Activated gamma-delta T cell (primary cell): Measurements from ENCODE around the gene FRYL.
"Not testable (repeated sequence)": the region's sequence is repeated elsewhere in the genome, so short reads cannot be mapped to it uniquely, and the experiment has no call there.

Source experiments
- DNase-seq: peaks from one replicate; lab custom pipeline; 2025; lab: John Stamatoyannopoulos, UW

FRYL gene

DNA sequence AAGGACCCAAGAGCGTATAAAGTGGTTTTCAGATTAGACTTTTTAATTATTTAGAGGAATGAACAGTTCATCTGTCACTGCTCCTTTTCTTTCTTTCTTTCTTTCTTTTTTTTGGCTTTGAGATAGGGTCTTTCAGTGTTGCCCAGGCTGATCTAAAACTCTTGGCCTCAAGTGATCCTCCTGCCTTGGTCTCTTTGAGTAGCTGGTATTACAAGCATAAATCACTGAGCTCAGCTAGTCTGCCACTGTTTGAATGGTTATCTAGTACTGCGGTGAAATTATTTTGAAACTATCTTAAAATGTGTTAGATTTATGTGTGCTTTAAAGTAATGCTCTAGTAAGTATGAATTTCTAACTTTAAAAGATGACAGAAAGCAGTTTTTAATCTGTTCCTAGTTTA lies 6.5 kb upstream of the FRYL start:
- no peak for DNase-seq

DNA sequence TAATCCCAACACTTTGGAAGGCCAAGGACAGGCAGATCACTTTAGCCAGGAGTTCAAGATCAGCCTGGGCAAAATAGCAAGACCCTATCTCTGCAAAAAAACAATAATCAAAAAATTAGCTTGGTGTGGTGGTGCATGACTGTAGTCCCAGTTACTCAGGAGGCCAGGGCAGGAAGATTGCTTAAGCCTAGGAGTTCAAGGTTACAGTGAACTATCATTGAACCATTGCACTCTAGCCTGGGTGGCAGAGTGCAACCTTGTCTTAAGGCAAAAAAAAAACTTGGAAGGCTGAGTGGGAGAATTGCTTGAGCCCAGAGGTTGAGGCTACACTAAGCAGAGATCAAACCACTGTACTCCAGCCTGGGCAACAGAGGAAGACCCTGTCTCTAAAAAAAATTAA lies 5.2 kb upstream of the FRYL start:
- no peak for DNase-seq

DNA sequence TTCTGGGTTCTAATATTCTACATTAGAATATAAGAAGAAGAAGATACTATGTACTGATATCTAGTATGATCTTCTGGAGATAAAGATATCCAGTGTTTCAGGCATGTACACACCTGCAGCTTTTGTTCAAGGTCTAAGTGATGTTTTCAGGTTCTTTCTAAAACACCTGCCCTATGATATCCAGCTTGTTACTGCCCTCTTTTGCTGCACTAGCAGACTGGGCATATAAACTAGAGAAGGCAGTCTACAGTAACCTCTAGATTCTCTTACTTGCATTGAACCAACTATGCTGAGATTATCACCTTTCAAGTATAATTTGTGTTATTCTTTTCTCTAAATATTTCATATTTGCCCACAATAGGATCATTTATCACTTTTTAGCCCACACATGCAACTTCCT lies 1.9 kb upstream of the FRYL start:
- DNase-seq, result no peak

DNA sequence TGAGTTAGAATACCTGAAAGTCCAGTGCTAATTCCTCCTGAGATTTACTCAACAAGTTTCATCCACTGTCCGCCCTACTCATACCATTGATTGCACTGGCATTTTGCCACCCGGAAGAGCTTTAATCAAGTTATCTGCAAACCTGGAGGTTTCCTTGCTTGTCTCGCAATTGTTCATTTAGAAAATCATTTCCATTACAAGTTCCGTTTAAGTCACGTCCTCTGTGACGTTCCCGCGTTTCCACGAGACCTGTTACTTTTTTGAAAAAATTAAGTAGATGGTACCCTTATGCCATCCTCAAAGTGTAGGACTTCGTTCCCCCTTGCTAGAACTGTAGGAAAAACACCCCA lies 761 bp upstream of the FRYL start:
- DNase-seq, result no peak

DNA sequence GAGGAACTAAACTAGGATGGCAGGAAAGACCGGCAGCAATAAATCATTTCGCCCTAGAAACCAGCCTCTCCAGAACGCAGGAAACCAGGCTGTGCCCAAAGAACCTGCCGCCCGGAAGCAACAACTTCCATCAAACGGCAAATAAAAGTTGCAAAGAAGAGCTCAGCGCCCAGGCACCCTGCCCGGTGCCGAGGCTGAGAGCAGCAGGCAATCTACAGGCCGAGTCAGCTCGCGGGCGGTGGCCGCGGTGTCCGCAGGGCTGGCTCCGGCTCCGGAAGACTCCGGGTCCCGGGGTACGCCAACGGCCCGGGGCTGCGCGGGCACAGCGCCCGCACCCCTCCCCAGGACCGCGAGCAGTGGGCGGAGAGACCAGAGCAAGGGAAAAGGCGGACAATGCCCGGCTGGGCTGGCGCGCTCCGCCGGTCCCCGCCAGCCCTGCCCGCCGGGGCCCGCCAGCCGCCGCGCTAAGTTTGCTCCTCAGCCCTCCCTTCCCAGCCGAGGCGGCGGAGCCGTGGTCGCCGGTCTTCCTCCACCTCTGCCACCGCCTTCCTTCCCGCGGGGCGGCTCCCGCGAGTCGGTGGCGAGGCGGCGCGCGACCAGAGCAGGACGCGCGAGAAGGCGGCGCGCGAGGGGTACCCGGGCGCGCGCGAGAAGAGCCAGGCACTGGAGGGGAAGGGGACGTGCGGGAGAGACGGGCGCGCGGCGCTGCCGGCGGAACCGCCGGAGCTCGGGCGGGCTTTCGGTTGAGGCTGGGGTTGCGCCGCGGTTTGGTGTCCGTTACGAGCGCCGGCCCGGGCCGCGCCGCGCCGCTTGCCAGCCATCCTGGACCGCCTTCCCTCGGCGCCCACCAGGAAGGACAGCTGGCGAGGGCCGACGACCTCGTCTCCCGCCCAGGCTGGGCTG lies 733 bp downstream of the FRYL start:
- peak; percentile 64 for DNase-seq

DNA sequence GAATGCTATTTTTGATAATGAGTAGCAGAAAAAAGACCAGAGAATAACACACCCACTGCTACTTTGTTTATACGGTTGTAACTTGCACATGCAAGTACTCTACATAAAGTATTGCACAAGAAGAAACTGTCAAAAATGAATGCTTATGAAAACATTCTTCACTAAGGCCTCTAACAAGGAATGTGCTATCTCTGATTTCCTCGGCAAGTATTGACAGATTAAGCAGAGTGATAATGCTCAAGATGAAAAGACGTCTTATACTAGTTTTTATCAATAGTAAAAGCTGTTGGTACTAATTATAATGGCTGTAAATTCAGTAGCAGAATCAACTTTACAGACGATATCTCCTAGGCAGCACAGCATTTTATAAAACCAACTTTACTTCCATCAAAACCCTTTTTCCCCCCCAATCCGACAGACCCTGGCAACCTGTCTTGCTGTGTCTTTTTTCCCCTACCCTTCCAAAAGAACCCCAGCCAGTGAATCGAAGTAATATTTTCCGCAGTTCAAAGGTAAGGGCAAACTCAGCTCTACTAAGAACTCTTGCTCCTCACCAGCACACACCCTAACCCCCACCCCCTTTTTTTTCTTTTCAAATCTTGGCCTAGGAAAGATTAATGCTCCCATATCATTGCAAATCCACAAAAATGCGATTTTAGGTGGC lies 1.5 kb downstream of the FRYL start:
- no peak for DNase-seq

DNA sequence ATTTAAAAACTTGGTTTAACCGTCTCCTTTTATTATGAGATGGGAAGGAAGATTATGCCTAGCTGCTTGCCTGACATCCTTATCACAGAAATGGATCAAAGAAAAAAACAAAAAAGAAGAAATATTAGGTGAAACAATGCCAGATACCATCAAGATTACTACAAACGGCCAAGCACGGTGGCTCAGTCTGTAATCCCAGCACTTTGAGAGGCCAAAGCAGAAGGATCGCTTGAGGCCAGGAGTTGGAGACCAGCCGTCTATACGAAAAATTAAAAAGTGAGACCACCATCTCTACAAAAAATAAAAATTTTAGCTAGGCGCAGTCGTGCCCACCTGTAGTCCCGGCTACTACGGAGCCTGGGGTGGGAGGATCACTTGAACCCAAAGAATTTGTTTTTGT lies 2.3 kb downstream of the FRYL start:
- DNase-seq, result no peak

DNA sequence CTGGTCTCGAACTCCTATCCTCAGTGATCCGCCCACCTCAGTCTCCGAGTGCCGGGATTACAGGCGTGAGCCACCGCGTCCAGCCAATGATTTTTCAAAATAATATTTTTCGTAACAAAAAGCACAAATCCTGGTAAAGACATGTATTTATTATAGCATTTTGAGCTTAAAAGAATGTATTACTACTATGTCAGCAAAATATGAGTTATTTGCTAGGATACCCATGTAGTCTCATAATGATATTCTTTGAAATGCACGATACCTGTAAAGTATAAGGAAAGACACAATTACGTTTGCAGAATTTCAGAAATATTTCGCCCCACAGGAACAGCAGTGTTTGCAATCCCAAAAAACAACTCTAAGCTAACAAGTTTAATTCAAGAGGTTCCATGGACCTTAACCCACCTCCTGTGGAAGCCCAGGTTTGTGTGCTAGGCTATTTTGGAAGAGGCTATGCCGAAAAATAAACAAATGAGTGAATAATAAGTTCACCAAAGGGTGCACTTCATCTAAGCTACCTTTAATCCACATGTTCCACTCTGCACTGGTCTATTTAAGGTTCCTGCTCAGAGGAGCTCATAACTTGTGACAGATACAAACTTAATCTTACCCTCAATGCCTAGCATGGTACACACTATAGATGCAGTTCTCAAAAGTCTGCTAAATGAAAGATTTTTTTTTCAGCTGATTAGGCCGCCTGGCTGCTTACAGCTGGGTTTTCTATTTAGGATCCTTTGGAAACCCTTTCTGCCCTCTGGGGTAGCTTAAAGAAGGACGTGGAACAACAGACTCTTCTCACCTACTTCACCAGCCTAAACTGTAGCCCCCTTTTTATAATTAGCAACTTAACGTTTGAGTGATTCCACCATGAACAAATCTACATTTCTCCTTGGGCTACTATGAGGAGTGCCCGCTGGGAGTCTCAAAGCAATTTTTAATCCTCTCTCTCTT lies 5.0 kb downstream of the FRYL start:
- DNase-seq, result no peak

DNA sequence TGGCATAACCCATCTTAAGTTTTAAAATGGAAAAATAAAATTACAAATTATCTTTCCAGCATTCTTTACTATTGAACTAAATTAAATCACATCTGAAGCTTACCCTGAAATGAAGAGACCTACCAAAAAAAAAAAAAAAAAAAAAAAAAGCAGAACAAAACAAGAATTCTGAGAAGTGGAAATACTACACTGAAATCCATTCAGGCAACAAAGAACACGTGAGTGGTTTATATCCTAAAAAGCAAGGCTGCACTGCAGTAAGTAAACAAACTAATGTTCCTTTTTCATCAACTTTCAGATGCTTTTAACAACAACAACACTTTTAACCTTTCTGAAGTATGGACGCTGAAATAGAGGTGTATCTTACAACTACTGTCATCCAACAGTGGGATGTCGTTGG lies 7.5 kb downstream of the FRYL start:
- no peak for DNase-seq

DNA sequence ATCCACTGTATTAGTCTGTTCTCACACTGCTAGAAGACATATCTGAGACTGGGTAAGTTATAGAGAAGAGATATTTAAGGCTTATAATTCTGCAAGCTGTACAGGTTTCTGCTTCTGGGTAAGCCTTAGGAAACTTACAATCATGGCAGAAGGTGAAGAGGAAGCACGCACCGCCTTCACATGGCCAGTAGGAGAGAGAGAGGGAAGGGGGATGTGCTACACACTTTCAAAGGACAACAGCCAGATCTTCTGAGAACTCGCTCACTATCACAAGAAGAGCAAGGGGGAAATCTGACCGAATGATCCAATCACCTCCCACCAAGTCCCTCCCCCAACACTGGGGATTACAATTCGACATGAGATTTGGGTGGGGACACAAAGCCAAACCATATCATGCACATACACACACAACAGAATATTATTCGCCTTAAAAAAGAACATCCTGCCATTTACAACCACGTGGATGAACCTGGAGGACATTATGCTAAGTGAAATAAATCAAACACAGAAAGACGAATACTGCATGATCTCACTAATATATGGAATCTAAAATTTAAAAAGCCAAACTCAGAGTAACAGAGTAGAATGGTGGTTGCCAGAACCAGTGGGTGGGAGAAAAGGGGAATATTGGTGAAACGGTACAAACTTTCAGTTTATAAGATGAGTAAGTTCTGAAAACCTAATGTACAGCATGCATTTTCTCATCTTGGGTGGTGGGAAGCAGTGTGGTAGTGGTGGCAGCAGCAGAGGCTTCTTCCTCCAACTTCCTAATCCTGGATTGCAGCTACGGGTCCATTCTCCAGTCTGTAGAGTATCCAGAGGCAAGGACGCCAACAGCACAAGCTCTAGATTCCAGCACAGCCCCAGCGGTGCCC lies 12.8 kb downstream of the FRYL start:
- DNase-seq, result no peak

DNA sequence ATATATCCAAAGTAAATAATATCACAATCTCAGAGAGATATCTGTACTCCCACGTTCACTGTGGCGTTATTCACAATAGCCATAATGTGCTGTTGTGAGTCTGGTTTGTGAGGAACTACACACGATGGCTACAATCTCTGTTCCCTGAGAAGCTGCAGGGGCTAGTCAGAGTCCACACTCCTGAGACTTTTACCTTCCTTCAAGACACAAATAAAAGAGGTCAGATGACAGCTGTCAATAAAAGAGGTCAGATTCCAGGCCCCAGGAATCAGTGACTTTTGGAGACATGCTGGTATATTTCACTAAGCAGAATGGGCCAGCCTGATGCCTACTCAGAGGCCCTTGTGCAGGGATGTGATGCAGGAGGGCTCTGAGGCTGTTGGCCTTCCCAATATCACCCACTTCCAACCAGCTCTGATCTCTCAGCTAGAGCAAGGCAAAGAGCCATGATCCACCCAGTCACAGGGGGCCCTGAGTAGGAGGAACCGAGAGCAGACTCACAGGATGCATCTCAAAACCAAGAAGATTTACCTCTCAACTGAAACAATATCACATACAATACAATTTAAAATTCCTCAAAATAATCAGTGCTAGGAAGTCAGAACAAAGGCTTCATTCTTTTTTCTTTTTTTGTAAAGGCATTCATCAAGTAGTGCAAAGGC lies 13.8 kb downstream of the FRYL start:
- no peak for DNase-seq

DNA sequence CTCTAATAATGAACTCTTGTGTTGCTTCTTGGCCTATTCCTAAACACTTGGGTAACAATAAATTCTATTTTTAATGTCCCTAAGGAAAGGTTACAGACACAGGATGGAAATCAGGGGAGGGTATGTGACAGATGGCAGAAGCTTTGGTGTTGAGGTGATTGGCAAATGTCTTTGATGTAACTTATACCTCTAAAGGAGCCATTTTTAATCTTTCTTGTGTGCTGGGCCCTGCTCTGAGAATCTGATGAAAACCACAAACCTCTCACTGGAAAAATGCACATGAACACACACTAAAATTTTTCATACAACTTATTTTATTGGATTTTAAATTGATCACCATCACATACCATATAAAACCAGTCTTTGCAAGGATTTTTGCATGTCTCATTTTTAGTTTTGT lies 17.7 kb downstream of the FRYL start:
- DNase-seq, result no peak

DNA sequence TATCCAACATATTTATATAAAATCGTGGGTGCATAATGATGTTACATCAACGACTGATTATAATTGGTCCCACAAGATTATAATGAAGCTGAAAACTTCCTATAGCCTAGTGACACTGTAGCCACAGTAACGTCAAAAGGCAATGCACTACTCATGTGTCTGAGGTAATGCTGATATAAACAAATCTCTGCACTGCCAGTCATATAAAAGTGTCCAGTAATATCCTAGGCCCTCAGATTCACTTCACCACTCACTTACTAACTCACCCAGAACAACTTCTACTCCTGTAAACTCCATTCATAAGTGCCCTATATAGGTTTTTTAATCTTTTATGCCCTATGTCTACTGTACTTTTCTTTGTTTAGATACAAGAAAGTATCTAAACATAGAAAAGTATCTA lies 18.8 kb downstream of the FRYL start:
- DNase-seq, result no peak

DNA sequence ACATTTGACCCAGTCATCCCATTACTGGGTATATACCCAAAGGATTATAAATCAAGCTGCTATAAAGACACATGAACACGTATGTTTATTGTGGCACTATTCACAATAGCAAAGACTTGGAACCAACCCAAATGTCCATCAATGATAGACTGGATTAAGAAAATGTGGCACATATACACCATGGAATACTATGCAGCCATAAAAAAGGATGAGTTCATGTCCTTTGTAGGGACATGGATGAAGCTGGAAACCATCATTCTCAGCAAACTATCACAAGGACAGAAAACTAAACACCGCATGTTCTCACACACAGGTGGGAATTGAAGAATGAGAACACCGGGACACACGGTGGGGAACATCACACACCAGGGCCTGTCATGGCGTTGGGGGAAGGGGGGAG lies 21.4 kb downstream of the FRYL start:
- DNase-seq, result not testable (repeated sequence)

DNA sequence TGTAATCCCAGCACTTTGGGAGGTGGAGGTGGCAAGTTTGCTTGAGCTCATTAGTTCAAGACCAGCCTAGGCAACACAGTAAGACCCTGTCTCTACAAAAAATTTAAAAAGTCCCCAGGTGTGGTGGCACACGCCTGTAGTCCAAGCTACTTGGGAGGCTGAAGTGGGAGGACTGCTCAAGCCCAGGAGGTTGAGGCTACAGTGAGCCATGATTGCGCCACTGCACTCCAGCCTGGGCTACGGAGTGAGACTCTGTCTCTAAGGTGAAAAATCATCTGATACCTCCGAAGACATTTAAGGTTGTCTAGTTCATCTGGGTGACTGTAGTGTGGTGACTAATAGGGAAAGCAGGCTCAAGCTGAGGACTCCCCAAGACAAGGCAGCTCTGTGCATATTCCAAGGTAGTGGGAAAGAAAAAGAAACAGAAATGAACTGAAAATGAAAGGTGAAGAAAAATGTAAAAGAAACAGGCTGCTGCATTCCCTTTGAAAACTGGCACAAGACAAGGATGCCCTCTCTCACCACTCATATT lies 23.3 kb downstream of the FRYL start:
- DNase-seq, result no peak

DNA sequence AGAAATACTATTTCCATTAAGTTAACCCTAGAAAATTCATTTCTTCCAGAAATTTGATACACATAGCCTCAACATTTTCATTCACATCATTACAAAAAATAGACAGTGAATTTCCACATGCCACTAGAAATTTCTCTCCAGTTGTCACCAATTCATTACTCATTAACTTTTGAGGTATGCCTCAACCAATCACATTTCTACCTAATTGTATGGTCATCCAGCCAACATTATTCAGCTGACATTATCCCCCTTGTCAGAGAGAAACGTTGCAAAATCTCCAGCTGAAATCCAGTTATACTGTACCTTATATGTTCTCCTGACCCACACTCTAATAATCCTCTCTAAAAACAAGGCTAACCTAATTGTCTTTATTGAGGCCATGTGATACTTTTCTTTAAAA lies 24.8 kb downstream of the FRYL start:
- no peak for DNase-seq

DNA sequence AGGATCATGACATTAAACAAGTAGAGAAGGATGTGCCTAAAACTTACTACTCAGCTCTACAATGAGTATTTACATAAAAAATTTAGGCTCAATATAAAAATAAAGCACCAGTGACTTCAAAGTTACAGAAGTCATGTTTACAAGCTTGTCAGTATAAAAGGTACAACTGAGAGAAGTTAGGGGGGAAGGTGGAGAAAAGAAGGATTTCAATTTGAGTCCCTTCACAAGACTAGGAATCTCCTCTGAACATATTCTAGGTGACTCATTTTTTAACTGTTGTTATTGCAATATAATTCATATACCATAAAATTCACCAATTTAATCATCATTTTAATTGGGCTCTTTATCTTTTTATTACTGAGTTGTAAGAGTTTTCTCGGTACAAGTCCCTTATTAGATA lies 26.9 kb downstream of the FRYL start:
- no peak for DNase-seq

DNA sequence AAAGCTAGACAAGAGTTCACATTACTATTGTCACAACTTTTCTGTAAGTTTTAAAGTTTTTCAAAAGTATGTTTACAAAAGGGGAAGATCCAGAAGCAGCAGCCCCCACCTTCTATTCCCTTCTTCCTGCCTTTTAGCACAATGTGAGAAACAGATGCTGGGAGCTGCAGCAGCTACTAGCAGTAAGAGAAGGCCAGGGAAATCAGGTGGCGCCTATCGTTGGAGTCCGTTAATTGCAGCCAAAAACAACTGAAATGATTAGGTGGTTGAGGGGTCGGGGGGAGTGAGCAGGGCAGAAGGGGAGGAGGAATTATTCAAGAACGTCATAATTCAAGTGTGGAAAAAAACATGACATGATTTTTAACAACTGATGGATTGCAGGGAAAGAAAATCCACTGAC lies 27.4 kb downstream of the FRYL start:
- no peak for DNase-seq

DNA sequence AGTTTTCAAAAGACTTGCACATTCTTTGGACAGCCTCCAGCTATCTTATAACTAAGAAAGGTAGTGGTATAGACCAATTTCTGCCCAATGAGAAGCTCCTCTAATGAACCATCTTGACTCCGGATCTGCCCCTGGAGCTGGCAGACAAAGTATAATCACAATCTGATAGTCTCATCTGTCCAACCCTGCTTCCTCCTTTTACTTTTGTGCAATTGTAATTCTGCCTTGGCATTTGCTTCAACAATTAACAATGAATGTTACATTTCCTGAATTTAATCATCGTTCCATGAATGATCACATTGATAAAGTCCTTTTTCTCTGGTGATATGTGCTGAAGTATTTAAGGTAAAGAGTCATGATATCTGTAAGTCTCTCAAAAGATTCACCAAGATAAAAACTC lies 27.8 kb downstream of the FRYL start:
- no peak for DNase-seq

DNA sequence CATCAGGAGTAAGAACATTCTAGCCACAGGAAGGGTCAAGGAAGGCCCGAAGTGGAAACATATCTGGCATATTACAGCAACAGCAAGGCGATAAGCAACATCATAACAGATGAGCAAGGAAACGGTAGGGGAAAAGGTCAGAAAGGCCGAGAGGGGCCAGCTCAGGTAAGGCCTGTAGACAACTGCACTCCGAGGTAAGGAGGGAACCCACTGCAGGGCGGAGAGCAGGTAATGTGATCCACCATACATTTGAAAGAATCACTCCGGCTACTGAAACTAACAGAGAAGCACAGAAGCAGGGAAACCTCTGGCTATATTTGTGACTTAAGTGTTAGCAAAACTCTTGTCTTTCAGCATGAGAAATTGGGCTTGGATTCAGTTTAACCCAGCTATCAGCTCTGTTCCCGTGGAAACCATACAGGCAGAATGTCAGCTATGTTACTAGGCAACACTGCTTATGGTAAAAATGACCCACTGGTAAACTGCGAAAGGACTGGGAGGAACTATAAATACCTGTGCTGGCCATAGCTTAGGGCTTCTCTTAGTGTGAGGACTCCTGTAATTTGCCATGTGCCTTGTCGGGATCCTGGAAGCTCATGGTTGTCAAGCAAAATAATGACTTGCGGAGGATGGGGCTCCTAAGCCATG lies 31.0 kb downstream of the FRYL start:
- DNase-seq, result no peak
